Tibial nerve (tissue), 4 donors: ENCODE measurements around the gene FBL. TPM values are rescaled to one million over a fixed set of nuclear protein-coding genes. Genes with fewer than 3 reads are reported as not detected.

Experiments
- DNase-seq, 2 donors: peaks; one replicate each; pipeline ENCODE4 v3.0.0-alpha.2; 2019; ENCODE audit warnings: low spot score in 2 of 2
- H3K27ac ChIP-seq, 4 donors: fragments of 200-600 bp; sonication (generic) in 3 of 4; one replicate each; pipeline ENCODE4 v1.5.1; 2017 to 2019; ENCODE audit warnings: mild to moderate bottlenecking in 1 of 4
- H3K27me3 ChIP-seq, 2 donors: fragments of 200-600 bp; sonication (generic) in 1 of 2; one replicate each; pipeline versions ENCODE4 v1.5.1 to v1.6.0; 2017 to 2019
- H3K36me3 ChIP-seq, 3 donors: fragments of 200-600 bp; sonication (generic); one replicate each; pipeline ENCODE4 v1.5.1; 2018 to 2019
- H3K4me1 ChIP-seq, 4 donors: fragments of 200-600 bp; sonication (generic) in 3 of 4; one replicate each; pipeline ENCODE4 v1.5.1; 2017 to 2019
- H3K4me3 ChIP-seq, 4 donors: fragments of 200-600 bp; sonication (generic) in 3 of 4; one replicate each; pipeline ENCODE4 v1.5.1; 2017 to 2019; ENCODE audit warnings: mild to moderate bottlenecking in 1 of 4, moderate library complexity in 1 of 4
- H3K9me3 ChIP-seq, 4 donors: fragments of 200-600 bp; sonication (generic) in 3 of 4; one replicate each; pipeline ENCODE4 v1.5.1; 2017 to 2019
- CTCF ChIP-seq, 5 experiments: fragments of 200-600 bp in 3 of 5; fragments of 450-650 bp in 2 of 5; sonication (generic) in 3 of 5; IDR thresholded peaks; one replicate each; pipeline ENCODE4 v1.5.1; 2016 to 2019; ENCODE audit warnings: antibody characterized with exemption in 5 of 5, mild to moderate bottlenecking in 3 of 5, moderate library complexity in 2 of 5
- EP300 ChIP-seq, 2 donors: sonication (generic); formaldehyde crosslinking; IDR thresholded peaks; one replicate each; pipeline ENCODE4 v1.6.1; 2017; ENCODE audit warnings: antibody characterized with exemption in 2 of 2, mild to moderate bottlenecking in 1 of 2
- POLR2A ChIP-seq, 2 donors: fragments of 450-650 bp; IDR thresholded peaks; one replicate each; pipeline ENCODE4 v1.6.1; 2017; ENCODE audit warnings: antibody characterized with exemption in 2 of 2, mild to moderate bottlenecking in 2 of 2, moderate library complexity in 2 of 2
- WGBS, 2 donors: methylation state at CpG; one replicate each; pipeline ENCODE4 v1.1.5; 2018; 5-methylcytosine and 5-hydroxymethylcytosine counted together
- total RNA-seq, 4 donors: library from RNA; depleted of rRNA; stranded (reverse); fragments of >200 nt; gene quantifications; one replicate each; pipeline ENCODE4 v1.1.0, GENCODE V29; 2016

The FBL gene
- total RNA-seq, 4 donors from 2014 or later = 170 to 204 (median 177) TPM

GRCh38 chr19:39825093-39825463, 21.1 kb downstream of the FBL start:
- H3K4me1 ChIP-seq = peaks cover 0 to 27% (median 0%) of the 10 kb centered on the region in 4 donors
- peaks cover 0 to 57% (median 4%) of the 10 kb centered on the region in 3 donors for H3K36me3 ChIP-seq
- peak overlapping the region in 3 of 4 donors; percentile 44 to 86 (median 50) for H3K27ac ChIP-seq
- 71 to 77% methylated on average over 10 to 11 of the region's 11 CpGs for WGBS, 2 donors
- H3K4me3 ChIP-seq = peak overlapping the region in 2 of 4 donors; percentile 61 to 91
- H3K9me3 ChIP-seq = no peaks in the 10 kb centered on the region
- DNase-seq = no peak
- TF ChIP-seq EP300 (IDR thresholded peaks at IDR 0.05) = no peak
- no peak for TF ChIP-seq CTCF (IDR thresholded peaks at IDR 0.05)
- TF ChIP-seq POLR2A (IDR thresholded peaks at IDR 0.05) = no peak
- H3K27me3 ChIP-seq = no peaks in the 10 kb centered on the region

DNA sequence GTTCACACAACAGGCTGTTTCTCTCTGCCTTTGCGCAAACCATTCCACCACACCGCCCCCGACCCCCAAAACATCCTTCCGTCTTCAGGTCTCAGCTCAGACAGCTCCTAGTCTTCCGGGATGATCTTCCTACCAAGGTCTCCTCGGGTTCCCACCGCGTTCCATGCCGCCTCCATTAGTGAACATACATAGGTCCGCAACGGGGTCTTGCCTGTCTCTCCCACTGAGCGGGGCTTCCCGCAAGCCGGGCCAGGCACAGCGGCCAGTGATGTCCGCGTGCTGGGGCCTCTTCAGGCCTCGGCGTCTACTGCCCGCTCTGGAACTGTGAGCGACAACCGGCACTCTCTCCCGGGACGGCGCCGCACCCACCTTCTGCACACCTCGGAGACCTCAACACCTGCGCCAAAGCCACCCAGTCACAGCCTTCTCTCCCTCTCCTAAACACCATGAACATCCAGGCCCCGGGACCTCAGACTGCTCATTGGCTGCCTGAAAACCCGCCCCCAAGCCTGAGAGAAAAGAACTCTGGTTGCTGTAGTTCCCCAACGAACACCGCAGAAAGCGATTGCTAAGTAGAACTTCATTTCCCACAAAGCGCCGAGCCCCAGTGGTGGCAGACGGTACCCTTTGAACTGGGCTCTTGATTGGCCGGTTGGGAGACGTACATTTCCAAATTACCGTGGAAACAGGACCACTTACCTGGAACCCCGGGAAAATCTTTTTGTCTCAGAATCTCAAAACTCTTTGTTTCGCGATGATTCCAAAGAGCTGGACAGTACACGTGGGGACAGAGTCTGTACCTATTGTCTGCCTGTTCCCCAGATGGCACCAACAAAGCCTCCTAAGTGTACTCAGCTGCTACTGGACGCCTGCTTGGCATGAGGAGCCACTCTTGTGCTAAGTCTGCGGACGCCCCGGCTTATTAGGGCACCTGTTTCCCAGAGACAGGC, 21.8 kb downstream of the FBL start:
- 4 to 13% methylated on average over 32 to 47 of the region's 47 CpGs for WGBS, 2 donors
- Histone ChIP-seq H3K27ac (peak overlapping the region; percentile 44 to 86 (median 70)), H3K4me3 (peak overlapping the region; percentile 54 to 91 (median 66)), H3K36me3 (peaks cover 0 to 52% (median 4%) of the 10 kb centered on the region in 3 donors), H3K4me1 (peaks cover 0 to 27% (median 0%) of the 10 kb centered on the region in 4 donors), H3K9me3 (no peaks in the 10 kb centered on the region), H3K27me3 (no peaks in the 10 kb centered on the region)
- peak; percentile 83 to 91 for DNase-seq
- TF ChIP-seq EP300 (IDR thresholded peaks at IDR 0.05) (no peak), CTCF (IDR thresholded peaks at IDR 0.05) (peak in 3 of 5 experiments; percentile 13 to 54 (median 30)), POLR2A (IDR thresholded peaks at IDR 0.05) (peak in 1 of 2 donors; percentile 33)

GRCh38 chr19:39823686-39824085, 22.5 kb downstream of the FBL start:
- peaks cover 0 to 45% (median 4%) of the 10 kb centered on the region in 3 donors for H3K36me3 ChIP-seq
- no peaks in the 10 kb centered on the region for H3K27me3 ChIP-seq
- H3K27ac ChIP-seq = peak overlapping the region in 3 of 4 donors; percentile 64 to 86 (median 76)
- peak overlapping the region; percentile 54 to 91 (median 66) for H3K4me3 ChIP-seq
- TF ChIP-seq POLR2A (IDR thresholded peaks at IDR 0.05) (no peak), EP300 (IDR thresholded peaks at IDR 0.05) (no peak), CTCF (IDR thresholded peaks at IDR 0.05) (no peak)
- DNase-seq = no peak
- H3K9me3 ChIP-seq = no peaks in the 10 kb centered on the region
- peaks cover 0 to 27% (median 0%) of the 10 kb centered on the region in 4 donors for H3K4me1 ChIP-seq
- WGBS, 2 donors = 20 to 31% methylated on average over 7 of the region's 7 CpGs

DNA sequence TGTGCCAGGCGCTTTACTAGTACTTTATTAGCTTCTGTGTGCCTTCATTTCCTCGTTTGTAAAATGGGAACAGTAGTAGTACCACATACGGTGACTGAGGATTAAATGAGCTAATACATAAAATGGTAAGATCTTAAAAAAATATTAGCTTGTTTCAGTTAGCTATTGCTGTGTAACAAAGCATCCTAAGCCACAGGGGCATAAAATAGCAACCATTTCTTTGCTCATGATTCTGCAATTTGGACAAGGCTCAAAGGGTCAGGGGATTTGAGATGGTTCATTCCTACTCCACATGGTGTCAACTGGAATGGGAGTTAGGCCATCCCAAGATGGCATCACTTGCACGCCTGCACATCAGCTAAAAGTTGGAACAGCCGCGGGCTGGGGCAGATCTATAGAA, 25.5 kb downstream of the FBL start:
- H3K27ac ChIP-seq = no peak overlapping the region
- WGBS, 2 donors = 92 to 95% methylated on average over 6 of the region's 6 CpGs
- peaks cover 0 to 32% (median 0%) of the 10 kb centered on the region in 3 donors for H3K36me3 ChIP-seq
- H3K27me3 ChIP-seq = no peaks in the 10 kb centered on the region
- DNase-seq = no peak
- TF ChIP-seq POLR2A (IDR thresholded peaks at IDR 0.05) (no peak), CTCF (IDR thresholded peaks at IDR 0.05) (no peak), EP300 (IDR thresholded peaks at IDR 0.05) (no peak)
- no peaks in the 10 kb centered on the region for H3K9me3 ChIP-seq
- H3K4me1 ChIP-seq = peaks cover 0 to 27% (median 0%) of the 10 kb centered on the region in 4 donors
- H3K4me3 ChIP-seq = no peak overlapping the region

DNA sequence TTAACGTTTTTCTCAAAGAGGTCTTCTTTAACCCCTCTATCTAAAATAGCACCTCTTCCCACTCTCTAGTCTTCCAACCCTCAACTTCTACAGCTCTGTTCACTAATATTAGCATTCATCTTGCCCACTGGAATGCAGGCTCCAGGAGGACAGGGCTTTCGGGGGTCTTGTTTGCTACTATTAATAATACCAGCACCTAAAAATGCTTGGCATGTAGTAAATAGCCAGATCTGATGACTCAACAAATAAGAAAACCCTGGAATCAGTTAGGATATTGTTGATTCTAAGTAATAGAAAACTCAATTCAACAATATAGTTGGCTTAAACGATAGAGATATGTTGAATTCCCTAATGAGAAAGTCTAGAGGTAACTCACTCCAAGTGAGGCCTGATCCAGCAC, 26.4 kb downstream of the FBL start:
- peaks cover 0 to 26% (median 0%) of the 10 kb centered on the region in 3 donors for H3K36me3 ChIP-seq
- TF ChIP-seq POLR2A (IDR thresholded peaks at IDR 0.05) (no peak), EP300 (IDR thresholded peaks at IDR 0.05) (no peak), CTCF (IDR thresholded peaks at IDR 0.05) (no peak)
- no peak overlapping the region for H3K4me3 ChIP-seq
- no peak overlapping the region for H3K27ac ChIP-seq
- DNase-seq = no peak
- WGBS, 2 donors = 86 to 88% methylated on average over 3 of the region's 3 CpGs
- no peaks in the 10 kb centered on the region for H3K9me3 ChIP-seq
- H3K27me3 ChIP-seq = no peaks in the 10 kb centered on the region
- H3K4me1 ChIP-seq = peaks cover 0 to 20% (median 0%) of the 10 kb centered on the region in 4 donors
